GM12875 (cell line): ENCODE measurements around the gene OGT.
"Not testable (repeated sequence)": the region's sequence is repeated elsewhere in the genome, so short reads cannot be mapped to it uniquely, and the experiment has no call there.

Experiments used
- H3K4me3 ChIP-seq: one replicate; pipeline ENCODE4 v1.5.1; 2011; ENCODE audit warnings: low read depth, low read length, control low read depth
- CTCF ChIP-seq: IDR thresholded peaks from 2 replicates; pipeline ENCODE4 v1.5.1; 2011; ENCODE audit warnings: low read depth, mild to moderate bottlenecking, control low read depth, inconsistent platforms, low read length, moderate library complexity, borderline replicate concordance; ENCODE audit not compliant: insufficient read depth

OGT gene

GRCh38 chrX:71504346-71504745 is 28.6 kb upstream of the OGT start:
- H3K4me3 ChIP-seq: no peak overlapping the region
- TF ChIP-seq CTCF: no peak

GRCh38 chrX:71509289-71509688 is 23.6 kb upstream of the OGT start:
- no peak overlapping the region for H3K4me3 ChIP-seq
- TF ChIP-seq CTCF: no peak

GRCh38 chrX:71510161-71510560 is 22.7 kb upstream of the OGT start:
- TF ChIP-seq CTCF: no peak
- H3K4me3 ChIP-seq: no peak overlapping the region

- not testable (repeated sequence) for H3K4me3 ChIP-seq
These were observed 19.2 kb upstream of the OGT start for GRCh38 chrX:71513731-71514130.

GRCh38 chrX:71514367-71515037 is 18.4 kb upstream of the OGT start:
- TF ChIP-seq CTCF: no peak
- H3K4me3 ChIP-seq: no peak overlapping the region

GRCh38 chrX:71515038-71515396 is 17.9 kb upstream of the OGT start:
- no peak overlapping the region for H3K4me3 ChIP-seq
- no peak for TF ChIP-seq CTCF

- TF ChIP-seq CTCF: no peak
- no peak overlapping the region for H3K4me3 ChIP-seq
These were observed 7.6 kb upstream of the OGT start for GRCh38 chrX:71525316-71525715.
